SU-DHL-6 (cell line): Measurements from ENCODE around the gene OR2L3.

Source experiments
- CTCF ChIP-seq: fragments of 200-600 bp; sonication (generic); IDR thresholded peaks from one replicate; pipeline ENCODE4 v1.5.1; 2017; ENCODE audit warnings: antibody characterized with exemption, mild to moderate bottlenecking, low read length, moderate library complexity; ENCODE audit not compliant: insufficient read depth, poor library complexity, severe bottlenecking
- EZH2phosphoT487 ChIP-seq: fragments of 200-600 bp; sonication (generic), shearing (Covaris generic); conservative IDR thresholded peaks from 2 replicates; pipeline ENCODE4 v1.6.1; 2018; ENCODE audit warnings: mild to moderate bottlenecking, antibody characterized with exemption, low read length, moderate library complexity, mixed read lengths

DNA sequence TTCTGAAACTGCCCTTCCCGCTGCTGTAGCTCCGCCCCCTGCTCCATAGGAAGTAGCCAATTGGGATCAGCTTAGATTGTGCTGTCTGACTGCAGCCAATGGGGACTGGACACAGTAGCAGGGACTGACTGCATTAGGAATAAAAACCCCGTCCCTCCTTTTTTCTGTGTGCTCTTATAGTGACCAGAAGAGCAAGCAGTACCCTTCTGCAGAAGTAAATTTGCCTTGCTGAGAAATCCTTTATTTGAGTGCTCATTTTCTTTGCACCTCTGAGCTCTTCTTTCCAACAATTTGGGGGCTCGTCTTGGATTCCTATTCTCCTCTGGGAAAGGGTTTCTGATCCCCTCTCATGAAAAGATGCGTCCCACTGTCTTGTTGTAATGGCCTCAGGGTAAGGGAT lies 64.5 kb downstream of the OR2L3 start:
- TF ChIP-seq CTCF (no peak), EZH2phosphoT487 (no peak)
